GM23338 (cell line): ENCODE results near the gene AFM.
"Not testable (repeated sequence)": the region's sequence is repeated elsewhere in the genome, so short reads cannot be mapped to it uniquely, and the experiment has no call there.

ENCODE experiments used
- CTCF ChIP-seq, 2 experiments: fragments of 200-600 bp in 1 of 2; sonication (generic) in 1 of 2; conservative IDR thresholded peaks; 2 replicates each; pipeline versions ENCODE4 v1.5.1 to v1.6.1; 2016 to 2017; ENCODE audit warnings: antibody characterized with exemption in 2 of 2, low read depth in 2 of 2, mild to moderate bottlenecking in 2 of 2, moderate library complexity in 1 of 2
- ETS1 ChIP-seq: IDR thresholded peaks from 2 replicates; pipeline ENCODE4 v1.6.1; 2016; ENCODE audit warnings: antibody characterized with exemption
- EZH2 ChIP-seq: fragments of 200-600 bp; sonication (generic); IDR thresholded peaks from one replicate; pipeline ENCODE4 v1.8.0; 2017; ENCODE audit warnings: antibody characterized with exemption, mild to moderate bottlenecking, low read depth; ENCODE audit not compliant: unreplicated experiment
- POLR2AphosphoS5 ChIP-seq: IDR thresholded peaks from 2 replicates; pipeline ENCODE4 v1.6.1; 2016; ENCODE audit warnings: antibody characterized with exemption, low read depth
- ZNF114 ChIP-seq: fragments of 250-450 bp; sonication (Bioruptor Pico); IDR thresholded peaks from 2 replicates; pipeline ENCODE4 v1.5.0; 2020; ENCODE audit warnings: mild to moderate bottlenecking, moderate library complexity
- TF ChIP-seq, protein P1 (sequence below): IDR thresholded peaks from one replicate; pipeline ENCODE4 v1.6.1; 2018; ENCODE audit warnings: antibody characterized with exemption; ENCODE audit not compliant: unreplicated experiment

- not testable (repeated sequence) for TF ChIP-seq CTCF (conservative IDR thresholded peaks at IDR 0.05; ENCODE audit: low read depth in 2 of 2); EZH2; POLR2AphosphoS5; ZNF114 (CRISPR knock-in tag); ETS1
- TF ChIP-seq, protein P1, sequence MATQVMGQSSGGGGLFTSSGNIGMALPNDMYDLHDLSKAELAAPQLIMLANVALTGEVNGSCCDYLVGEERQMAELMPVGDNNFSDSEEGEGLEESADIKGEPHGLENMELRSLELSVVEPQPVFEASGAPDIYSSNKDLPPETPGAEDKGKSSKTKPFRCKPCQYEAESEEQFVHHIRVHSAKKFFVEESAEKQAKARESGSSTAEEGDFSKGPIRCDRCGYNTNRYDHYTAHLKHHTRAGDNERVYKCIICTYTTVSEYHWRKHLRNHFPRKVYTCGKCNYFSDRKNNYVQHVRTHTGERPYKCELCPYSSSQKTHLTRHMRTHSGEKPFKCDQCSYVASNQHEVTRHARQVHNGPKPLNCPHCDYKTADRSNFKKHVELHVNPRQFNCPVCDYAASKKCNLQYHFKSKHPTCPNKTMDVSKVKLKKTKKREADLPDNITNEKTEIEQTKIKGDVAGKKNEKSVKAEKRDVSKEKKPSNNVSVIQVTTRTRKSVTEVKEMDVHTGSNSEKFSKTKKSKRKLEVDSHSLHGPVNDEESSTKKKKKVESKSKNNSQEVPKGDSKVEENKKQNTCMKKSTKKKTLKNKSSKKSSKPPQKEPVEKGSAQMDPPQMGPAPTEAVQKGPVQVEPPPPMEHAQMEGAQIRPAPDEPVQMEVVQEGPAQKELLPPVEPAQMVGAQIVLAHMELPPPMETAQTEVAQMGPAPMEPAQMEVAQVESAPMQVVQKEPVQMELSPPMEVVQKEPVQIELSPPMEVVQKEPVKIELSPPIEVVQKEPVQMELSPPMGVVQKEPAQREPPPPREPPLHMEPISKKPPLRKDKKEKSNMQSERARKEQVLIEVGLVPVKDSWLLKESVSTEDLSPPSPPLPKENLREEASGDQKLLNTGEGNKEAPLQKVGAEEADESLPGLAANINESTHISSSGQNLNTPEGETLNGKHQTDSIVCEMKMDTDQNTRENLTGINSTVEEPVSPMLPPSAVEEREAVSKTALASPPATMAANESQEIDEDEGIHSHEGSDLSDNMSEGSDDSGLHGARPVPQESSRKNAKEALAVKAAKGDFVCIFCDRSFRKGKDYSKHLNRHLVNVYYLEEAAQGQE = not testable (repeated sequence)
Observed at GRCh38 chr4:73550865-73551264, 69.3 kb downstream of the AFM start.
